ENCODE data around the gene MPHOSPH10. TPM values are rescaled to one million over a fixed set of nuclear protein-coding genes. Genes with fewer than 3 reads are reported as not detected.
A peak's percentile ranks its signal among the peaks of the same experiment; 100 is the strongest.
"Not testable (repeated sequence)": the region's sequence is repeated elsewhere in the genome, so short reads cannot be mapped to it uniquely, and the experiment has no call there.

The MPHOSPH10 gene
- total RNA-seq, 4 donors from 2014 or later: 14.7 to 43.1 (median 21.0) TPM

DNA sequence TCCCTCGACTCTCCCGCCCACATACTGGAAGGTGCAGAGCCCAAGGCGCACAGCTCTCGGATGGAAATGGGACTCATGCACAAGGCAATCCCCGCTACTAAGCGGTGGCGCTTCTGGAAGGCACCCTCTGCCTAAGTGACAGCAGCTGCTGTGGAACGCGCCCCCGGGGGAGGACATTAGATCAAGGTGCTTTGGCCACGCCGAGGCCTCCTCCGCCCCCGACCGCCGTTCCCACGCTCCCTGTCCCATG is 607 bp upstream of the MPHOSPH10 start:
- DNase-seq: no peak
- H3K4me1 ChIP-seq: peaks cover 6 to 11% of the 10 kb centered on the region in 2 donors
- intact Hi-C loops (cut with DNase I; ENCODE audit: low total_unique reads): loop anchor here (10.0 kb wide), 1 partner anchor 55 kb away; no protein-coding TSS in a partner anchor

DNA sequence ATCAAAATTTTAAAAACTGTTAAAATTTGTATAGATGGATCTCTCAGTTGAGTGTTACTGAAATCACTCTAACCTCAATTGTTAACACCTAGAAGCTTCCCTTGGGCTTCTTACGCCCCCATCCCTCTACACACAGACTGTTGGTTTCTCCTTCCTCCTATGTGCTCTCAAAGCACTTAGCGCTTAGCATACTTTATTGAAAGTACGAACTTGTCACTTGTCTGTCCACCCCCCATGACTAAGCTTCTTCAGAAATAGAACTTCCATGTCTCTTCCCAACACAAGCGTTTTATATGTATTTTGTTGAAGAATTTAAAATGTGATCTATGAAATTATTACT is 441 bp downstream of the MPHOSPH10 start:
- H3K4me3 ChIP-seq: peak overlapping the region; percentile 90 to 99
- H3K36me3 ChIP-seq: no peaks in the 10 kb centered on the region
- H3K9me3 ChIP-seq: no peaks in the 10 kb centered on the region
- TF ChIP-seq POLR2A (IDR thresholded peaks at IDR 0.05): no peak
- no peaks in the 10 kb centered on the region for H3K27me3 ChIP-seq
- DNase-seq: no peak
- peak overlapping the region; percentile 88 to 93 for H3K27ac ChIP-seq
- peaks cover 6 to 11% of the 10 kb centered on the region in 2 donors for H3K4me1 ChIP-seq
- intact Hi-C loops (cut with DNase I; ENCODE audit: low total_unique reads): no loop called here

More for the DNA sequence above, 607 bp upstream of the MPHOSPH10 start:
- Histone ChIP-seq H3K4me3 (peak overlapping the region; percentile 90 to 99), H3K36me3 (no peaks in the 10 kb centered on the region), H3K9me3 (no peaks in the 10 kb centered on the region), H3K27me3 (no peaks in the 10 kb centered on the region), H3K27ac (peak overlapping the region; percentile 88 to 93)
- TF ChIP-seq, protein P1, sequence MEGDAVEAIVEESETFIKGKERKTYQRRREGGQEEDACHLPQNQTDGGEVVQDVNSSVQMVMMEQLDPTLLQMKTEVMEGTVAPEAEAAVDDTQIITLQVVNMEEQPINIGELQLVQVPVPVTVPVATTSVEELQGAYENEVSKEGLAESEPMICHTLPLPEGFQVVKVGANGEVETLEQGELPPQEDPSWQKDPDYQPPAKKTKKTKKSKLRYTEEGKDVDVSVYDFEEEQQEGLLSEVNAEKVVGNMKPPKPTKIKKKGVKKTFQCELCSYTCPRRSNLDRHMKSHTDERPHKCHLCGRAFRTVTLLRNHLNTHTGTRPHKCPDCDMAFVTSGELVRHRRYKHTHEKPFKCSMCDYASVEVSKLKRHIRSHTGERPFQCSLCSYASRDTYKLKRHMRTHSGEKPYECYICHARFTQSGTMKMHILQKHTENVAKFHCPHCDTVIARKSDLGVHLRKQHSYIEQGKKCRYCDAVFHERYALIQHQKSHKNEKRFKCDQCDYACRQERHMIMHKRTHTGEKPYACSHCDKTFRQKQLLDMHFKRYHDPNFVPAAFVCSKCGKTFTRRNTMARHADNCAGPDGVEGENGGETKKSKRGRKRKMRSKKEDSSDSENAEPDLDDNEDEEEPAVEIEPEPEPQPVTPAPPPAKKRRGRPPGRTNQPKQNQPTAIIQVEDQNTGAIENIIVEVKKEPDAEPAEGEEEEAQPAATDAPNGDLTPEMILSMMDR (IDR thresholded peaks at IDR 0.05): no peak
- no peak for TF ChIP-seq POLR2A (IDR thresholded peaks at IDR 0.05)

DNA sequence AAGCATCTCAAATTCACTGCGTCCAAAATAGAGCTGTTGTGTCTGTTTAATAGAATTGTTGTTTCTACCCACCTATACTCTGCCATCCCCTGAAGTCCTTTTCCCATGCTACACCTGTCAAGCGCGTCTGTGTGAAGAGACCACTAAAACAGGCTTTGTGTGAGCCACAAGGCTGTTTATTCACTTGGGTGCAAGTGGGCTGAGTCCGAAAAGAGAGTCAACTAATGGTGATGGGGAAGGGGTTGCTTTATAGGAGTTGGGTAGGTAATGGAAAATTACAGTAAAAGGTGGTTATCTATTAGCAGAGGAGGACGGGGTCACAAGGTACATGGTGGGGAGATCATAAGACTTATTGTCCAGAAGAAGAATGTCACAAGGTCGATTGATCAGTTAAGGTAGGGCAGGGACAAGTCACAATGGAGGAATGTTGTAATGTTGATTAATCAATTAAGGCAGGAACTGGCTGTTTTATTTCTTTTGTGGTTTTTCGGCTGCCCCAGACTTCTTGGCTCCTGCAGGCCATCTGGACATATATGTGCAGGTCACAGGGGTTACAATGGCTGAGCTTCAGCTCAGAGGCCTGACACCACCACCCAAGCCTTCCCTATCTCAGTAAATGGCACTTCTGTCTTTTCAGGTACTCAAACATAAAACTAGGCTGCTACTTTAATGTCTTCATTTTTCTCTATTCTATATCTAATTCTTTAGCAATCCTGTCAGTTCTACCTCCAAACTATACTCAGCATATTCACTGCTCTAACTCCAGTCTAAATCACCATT is 1.1 kb downstream of the MPHOSPH10 start:
- H3K27me3 ChIP-seq; H3K9me3 ChIP-seq; H3K36me3 ChIP-seq; DNase-seq; intact Hi-C loops (cut with DNase I; ENCODE audit: low total_unique reads): not testable (repeated sequence)
- H3K4me3 ChIP-seq: peak overlapping the region; percentile 90 to 99
- peak overlapping the region in 1 of 2 donors; percentile 93 for H3K27ac ChIP-seq
- peaks cover 6 to 11% of the 10 kb centered on the region in 2 donors for H3K4me1 ChIP-seq

DNA sequence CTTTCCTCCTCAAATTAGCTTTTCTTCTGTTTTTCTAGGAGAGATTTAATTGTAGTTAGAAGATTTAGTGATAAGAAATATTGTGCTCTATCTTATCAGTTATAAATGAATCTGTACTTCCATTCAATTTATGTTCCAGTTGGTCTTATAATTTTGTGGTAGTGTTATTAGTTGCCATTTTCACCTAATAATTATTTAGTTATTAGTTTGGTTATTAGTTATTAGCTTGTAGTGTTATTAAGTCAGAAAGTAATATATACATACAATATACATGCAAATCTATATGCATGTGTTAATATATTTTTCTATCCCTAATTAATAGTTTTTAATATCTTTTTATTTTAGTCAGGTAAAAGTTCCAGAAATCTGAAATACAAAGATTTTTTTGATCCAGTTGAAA is 3.2 kb downstream of the MPHOSPH10 start:
- Histone ChIP-seq H3K4me1 (peaks cover 6 to 11% of the 10 kb centered on the region in 2 donors), H3K27ac (no peak overlapping the region), H3K4me3 (no peak overlapping the region), H3K27me3 (no peaks in the 10 kb centered on the region), H3K9me3 (no peaks in the 10 kb centered on the region), H3K36me3 (no peaks in the 10 kb centered on the region)
- no peak for DNase-seq
- TF ChIP-seq POLR2A (IDR thresholded peaks at IDR 0.05): no peak
- TF ChIP-seq, protein P1 (IDR thresholded peaks at IDR 0.05): no peak
- intact Hi-C loops (cut with DNase I; ENCODE audit: low total_unique reads): no loop called here

DNA sequence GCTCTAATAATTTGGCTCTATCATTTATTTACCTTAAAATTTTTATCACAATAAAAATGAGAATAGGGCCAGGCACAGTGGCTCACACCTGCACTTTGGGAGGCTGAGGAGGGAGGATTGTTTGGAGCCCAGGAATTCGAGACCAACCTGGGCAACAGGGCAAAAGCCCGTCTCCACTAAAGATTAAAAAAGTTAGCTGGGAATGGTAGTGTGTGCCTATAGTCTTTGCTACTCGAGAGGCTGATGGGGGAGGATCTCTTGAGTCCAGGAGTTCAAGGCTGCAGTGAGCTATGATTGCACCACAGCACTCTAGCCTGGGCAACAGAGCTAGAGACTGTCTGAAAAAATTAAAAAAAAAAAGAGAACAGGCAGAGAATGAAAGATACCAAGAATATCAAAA is 5.7 kb downstream of the MPHOSPH10 start:
- no peak for DNase-seq
- Histone ChIP-seq H3K27ac (no peak overlapping the region), H3K9me3 (no peaks in the 10 kb centered on the region), H3K36me3 (no peaks in the 10 kb centered on the region), H3K4me3 (no peak overlapping the region), H3K4me1 (peaks cover 6 to 8% of the 10 kb centered on the region in 2 donors), H3K27me3 (no peaks in the 10 kb centered on the region)
- intact Hi-C loops (cut with DNase I; ENCODE audit: low total_unique reads): no loop called here
- TF ChIP-seq POLR2A (IDR thresholded peaks at IDR 0.05): no peak
- TF ChIP-seq, protein P1 (IDR thresholded peaks at IDR 0.05): no peak

DNA sequence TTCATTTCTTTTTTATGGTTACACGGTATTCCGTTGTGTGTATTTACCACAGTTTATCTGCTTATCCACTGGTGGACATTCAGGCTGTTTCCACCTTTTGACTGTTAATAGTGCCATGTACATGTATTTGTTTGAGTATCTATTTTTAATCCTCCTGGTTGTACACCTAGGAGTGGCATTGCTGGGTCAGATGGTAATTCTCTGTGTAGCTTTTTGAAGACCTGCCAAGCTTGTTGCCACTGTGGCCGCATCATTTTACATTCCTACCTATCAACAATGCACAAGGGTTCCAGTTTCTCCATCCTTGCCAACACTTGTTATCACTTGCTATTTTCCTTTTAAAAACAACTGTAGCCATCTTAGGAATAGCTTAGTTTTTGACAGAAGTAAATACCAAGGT is 13.3 kb downstream of the MPHOSPH10 start:
- H3K27ac ChIP-seq: no peak overlapping the region

More for the DNA sequence above, 13.3 kb downstream of the MPHOSPH10 start:
- no peaks in the 10 kb centered on the region for H3K36me3 ChIP-seq
- no peak for TF ChIP-seq POLR2A (IDR thresholded peaks at IDR 0.05)
- TF ChIP-seq, protein P1 (IDR thresholded peaks at IDR 0.05): no peak
- no peaks in the 10 kb centered on the region for H3K9me3 ChIP-seq
- intact Hi-C loops (cut with DNase I; ENCODE audit: low total_unique reads): no loop called here
- no peaks in the 10 kb centered on the region for H3K4me1 ChIP-seq
- DNase-seq: no peak
- H3K27me3 ChIP-seq: no peaks in the 10 kb centered on the region
- H3K4me3 ChIP-seq: no peak overlapping the region

All from uterus (tissue), 4 donors.